ENCODE measurements around the gene EXOC3L1.

Gene EXOC3L1

GRCh38 chr16:67163999-67164558 lies 25.9 kb downstream of the EXOC3L1 start:
- DNase-seq (ENCODE audit: low read depth) = no peak

GRCh38 chr16:67163164-67163998 lies 26.6 kb downstream of the EXOC3L1 start:
- DNase-seq (ENCODE audit: low read depth) = no peak

GRCh38 chr16:67162506-67163163 lies 27.3 kb downstream of the EXOC3L1 start:
- DNase-seq (ENCODE audit: low read depth) = no peak

- DNase-seq (ENCODE audit: low read depth) = no peak
These were observed 28.3 kb downstream of the EXOC3L1 start for GRCh38 chr16:67161595-67162058.

GRCh38 chr16:67158637-67159600 lies 31.0 kb downstream of the EXOC3L1 start:
- peak; percentile 63 for DNase-seq (ENCODE audit: low read depth)

GRCh38 chr16:67157892-67158635 lies 31.9 kb downstream of the EXOC3L1 start:
- DNase-seq (ENCODE audit: low read depth) = no peak

- DNase-seq (ENCODE audit: low read depth) = no peak
These were observed 32.7 kb downstream of the EXOC3L1 start for GRCh38 chr16:67157106-67157748.

GRCh38 chr16:67156143-67156844 lies 33.6 kb downstream of the EXOC3L1 start:
- DNase-seq (ENCODE audit: low read depth) = no peak

- DNase-seq (ENCODE audit: low read depth) = peak; percentile 50
These were observed 34.4 kb downstream of the EXOC3L1 start for GRCh38 chr16:67155295-67156142.

GRCh38 chr16:67154578-67155294 lies 35.2 kb downstream of the EXOC3L1 start:
- DNase-seq (ENCODE audit: low read depth) = no peak

- DNase-seq (ENCODE audit: low read depth) = no peak
These were observed 38.4 kb downstream of the EXOC3L1 start for GRCh38 chr16:67151431-67152097.

GRCh38 chr16:67150833-67151396 lies 39.0 kb downstream of the EXOC3L1 start, which contains the start of gene B3GNT9:
Gene B3GNT9, minus strand, starts transcription at chr16:67150998. Its CDS starts 513 bp downstream, at chr16:67150485.
- DNase-seq (ENCODE audit: low read depth) = no peak

GRCh38 chr16:67150047-67150832 lies 39.7 kb downstream of the EXOC3L1 start:
- DNase-seq (ENCODE audit: low read depth) = no peak

- no peak for DNase-seq (ENCODE audit: low read depth)
These were observed 40.5 kb downstream of the EXOC3L1 start for GRCh38 chr16:67149276-67150046.

GRCh38 chr16:67148656-67149275 lies 41.2 kb downstream of the EXOC3L1 start:
- DNase-seq (ENCODE audit: low read depth) = no peak
